Measurements from ENCODE around the gene ARSI. TPM values are rescaled to one million over a fixed set of nuclear protein-coding genes. Genes with fewer than 3 reads are reported as not detected.

Gene ARSI
- total RNA-seq, 2 donors from 2014 or later = not detected

GRCh38 chr5:150339165-150339564 lies 36.5 kb upstream of the ARSI start:
- DNase-seq (ENCODE audit: low spot score) = no peak
- Mint-ChIP-seq H3K4me3 (no peak overlapping the region), H3K4me1 (ENCODE audit: low read depth in 2 of 2) (peaks cover 7 to 8% of the 10 kb centered on the region in 2 donors), H3K27ac (no peak overlapping the region), H3K27me3 (no peaks in the 10 kb centered on the region), H3K9me3 (no peaks in the 10 kb centered on the region), H3K36me3 (no peaks in the 10 kb centered on the region)
- no peak for ATAC-seq

- ATAC-seq (no peak), DNase-seq (ENCODE audit: low spot score) (no peak)
- Mint-ChIP-seq H3K4me1 (ENCODE audit: low read depth in 2 of 2) (peaks cover 7 to 8% of the 10 kb centered on the region in 2 donors), H3K27me3 (no peaks in the 10 kb centered on the region), H3K9me3 (no peaks in the 10 kb centered on the region), H3K4me3 (no peak overlapping the region), H3K27ac (no peak overlapping the region), H3K36me3 (no peaks in the 10 kb centered on the region)
These were observed 35.8 kb upstream of the ARSI start for GRCh38 chr5:150338546-150338945.

- DNase-seq (ENCODE audit: low spot score) = no peak
- Mint-ChIP-seq H3K9me3 (no peaks in the 10 kb centered on the region), H3K36me3 (no peaks in the 10 kb centered on the region), H3K4me1 (ENCODE audit: low read depth in 2 of 2) (peaks cover 0 to under 1% of the 10 kb centered on the region in 2 donors), H3K4me3 (no peak overlapping the region), H3K27me3 (no peaks in the 10 kb centered on the region), H3K27ac (no peak overlapping the region)
- no peak for ATAC-seq
These were observed 33.1 kb upstream of the ARSI start for GRCh38 chr5:150335778-150336177.

- Mint-ChIP-seq H3K36me3 (no peaks in the 10 kb centered on the region), H3K4me3 (no peak overlapping the region), H3K9me3 (no peaks in the 10 kb centered on the region), H3K27me3 (no peaks in the 10 kb centered on the region), H3K4me1 (ENCODE audit: low read depth in 2 of 2) (no peaks in the 10 kb centered on the region), H3K27ac (no peak overlapping the region)
- ATAC-seq = no peak
- DNase-seq (ENCODE audit: low spot score) = no peak
These were observed 30.7 kb upstream of the ARSI start for GRCh38 chr5:150333400-150333799.

- H3K27me3 Mint-ChIP-seq = no peaks in the 10 kb centered on the region
- no peaks in the 10 kb centered on the region for H3K9me3 Mint-ChIP-seq
- no peak for DNase-seq (ENCODE audit: low spot score)
- no peaks in the 10 kb centered on the region for H3K36me3 Mint-ChIP-seq
- H3K4me3 Mint-ChIP-seq = no peak overlapping the region
- H3K27ac Mint-ChIP-seq = peak overlapping the region in 1 of 2 donors; percentile 5
- no peaks in the 10 kb centered on the region for H3K4me1 Mint-ChIP-seq (ENCODE audit: low read depth in 2 of 2)
- no peak for ATAC-seq
These were observed 27.5 kb upstream of the ARSI start for GRCh38 chr5:150329881-150330876.

GRCh38 chr5:150329038-150329437 lies 26.3 kb upstream of the ARSI start:
- no peaks in the 10 kb centered on the region for H3K36me3 Mint-ChIP-seq
- no peak for DNase-seq (ENCODE audit: low spot score)
- H3K9me3 Mint-ChIP-seq = no peaks in the 10 kb centered on the region
- H3K4me1 Mint-ChIP-seq (ENCODE audit: low read depth in 2 of 2) = no peaks in the 10 kb centered on the region
- H3K27ac Mint-ChIP-seq = no peak overlapping the region
- H3K27me3 Mint-ChIP-seq = no peaks in the 10 kb centered on the region
- H3K4me3 Mint-ChIP-seq = no peak overlapping the region
- ATAC-seq = no peak

GRCh38 chr5:150328515-150328914 lies 25.8 kb upstream of the ARSI start:
- H3K36me3 Mint-ChIP-seq = no peaks in the 10 kb centered on the region
- no peak for DNase-seq (ENCODE audit: low spot score)
- H3K27ac Mint-ChIP-seq = no peak overlapping the region
- no peaks in the 10 kb centered on the region for H3K27me3 Mint-ChIP-seq
- no peak for ATAC-seq
- no peak overlapping the region for H3K4me3 Mint-ChIP-seq
- no peaks in the 10 kb centered on the region for H3K4me1 Mint-ChIP-seq (ENCODE audit: low read depth in 2 of 2)
- no peaks in the 10 kb centered on the region for H3K9me3 Mint-ChIP-seq

- Mint-ChIP-seq H3K36me3 (no peaks in the 10 kb centered on the region), H3K4me3 (no peak overlapping the region), H3K9me3 (no peaks in the 10 kb centered on the region), H3K27ac (no peak overlapping the region), H3K4me1 (ENCODE audit: low read depth in 2 of 2) (peaks cover 0 to 3% of the 10 kb centered on the region in 2 donors), H3K27me3 (no peaks in the 10 kb centered on the region)
- DNase-seq (ENCODE audit: low spot score) = no peak
- ATAC-seq = no peak
These were observed 24.4 kb upstream of the ARSI start for GRCh38 chr5:150327139-150327538.

GRCh38 chr5:150326707-150327106 lies 24.0 kb upstream of the ARSI start:
- H3K4me1 Mint-ChIP-seq (ENCODE audit: low read depth in 2 of 2) = peaks cover 4 to 7% of the 10 kb centered on the region in 2 donors
- no peak overlapping the region for H3K4me3 Mint-ChIP-seq
- H3K9me3 Mint-ChIP-seq = no peaks in the 10 kb centered on the region
- DNase-seq (ENCODE audit: low spot score) (no peak), ATAC-seq (no peak)
- no peaks in the 10 kb centered on the region for H3K36me3 Mint-ChIP-seq
- H3K27me3 Mint-ChIP-seq = no peaks in the 10 kb centered on the region
- no peak overlapping the region for H3K27ac Mint-ChIP-seq

- ATAC-seq = peak in 1 of 2 donors; percentile 41
- Mint-ChIP-seq H3K4me3 (no peak overlapping the region), H3K27ac (no peak overlapping the region), H3K4me1 (ENCODE audit: low read depth in 2 of 2) (peaks cover 5 to 9% of the 10 kb centered on the region in 2 donors), H3K27me3 (no peaks in the 10 kb centered on the region), H3K9me3 (no peaks in the 10 kb centered on the region), H3K36me3 (no peaks in the 10 kb centered on the region)
- no peak for DNase-seq (ENCODE audit: low spot score)
These were observed 22.7 kb upstream of the ARSI start for GRCh38 chr5:150325426-150325825.

GRCh38 chr5:150323819-150324218 lies 21.1 kb upstream of the ARSI start:
- Mint-ChIP-seq H3K27ac (no peak overlapping the region), H3K4me1 (ENCODE audit: low read depth in 2 of 2) (peaks cover 5 to 9% of the 10 kb centered on the region in 2 donors), H3K27me3 (no peaks in the 10 kb centered on the region), H3K9me3 (no peaks in the 10 kb centered on the region), H3K4me3 (no peak overlapping the region), H3K36me3 (no peaks in the 10 kb centered on the region)
- no peak for DNase-seq (ENCODE audit: low spot score)
- no peak for ATAC-seq

- no peaks in the 10 kb centered on the region for H3K36me3 Mint-ChIP-seq
- H3K27me3 Mint-ChIP-seq = peaks cover 5 to 7% of the 10 kb centered on the region in 2 donors
- no peak overlapping the region for H3K27ac Mint-ChIP-seq
- ATAC-seq (no peak), DNase-seq (ENCODE audit: low spot score) (no peak)
- no peaks in the 10 kb centered on the region for H3K9me3 Mint-ChIP-seq
- peaks cover 5 to 9% of the 10 kb centered on the region in 2 donors for H3K4me1 Mint-ChIP-seq (ENCODE audit: low read depth in 2 of 2)
- H3K4me3 Mint-ChIP-seq = no peak overlapping the region
These were observed 20.4 kb upstream of the ARSI start for GRCh38 chr5:150323092-150323491.

- Mint-ChIP-seq H3K9me3 (no peaks in the 10 kb centered on the region), H3K4me1 (ENCODE audit: low read depth in 2 of 2) (peaks cover 5 to 9% of the 10 kb centered on the region in 2 donors), H3K27ac (no peak overlapping the region), H3K36me3 (no peaks in the 10 kb centered on the region), H3K4me3 (no peak overlapping the region), H3K27me3 (peaks cover 6 to 11% of the 10 kb centered on the region in 2 donors)
- DNase-seq (ENCODE audit: low spot score) = no peak
- ATAC-seq = peak; percentile 31 to 61
These were observed 19.5 kb upstream of the ARSI start for GRCh38 chr5:150322202-150322601.

GRCh38 chr5:150321784-150322183 lies 19.1 kb upstream of the ARSI start:
- DNase-seq (ENCODE audit: low spot score) = no peak
- ATAC-seq = no peak
- Mint-ChIP-seq H3K27ac (no peak overlapping the region), H3K27me3 (peaks cover 6 to 11% of the 10 kb centered on the region in 2 donors), H3K36me3 (no peaks in the 10 kb centered on the region), H3K4me3 (no peak overlapping the region), H3K9me3 (no peaks in the 10 kb centered on the region), H3K4me1 (ENCODE audit: low read depth in 2 of 2) (peaks cover 5 to 9% of the 10 kb centered on the region in 2 donors)

All from natural killer cell treated with Interleukin-12 subunit alpha and Interleukin-12 subunit beta and Interleukin-15 and Interleukin-18, amount 100 ng/mL, for 72 hours (primary cell).